DND-41 (cell line): ENCODE data around the gene KIF13A.

Source experiments
- ATAC-seq: fragments of 200-7000 bp; cut with Tn5 transposase; 3 replicates; pipeline ENCODE4 v1.9.1; 2021; ENCODE audit warnings: low read depth; ENCODE audit not compliant: insufficient read depth
- DNase-seq: peaks from one replicate; pipeline ENCODE4 v3.0.0-alpha.2; 2020
- H2AFZ ChIP-seq: 2 replicates; pipeline ENCODE4 v1.6.0; 2012; ENCODE audit warnings: low read depth, low read length
- H3K27ac ChIP-seq: 2 replicates; pipeline ENCODE4 v1.5.1; 2012; ENCODE audit warnings: low read length, inconsistent platforms
- H3K27me3 ChIP-seq: fragments of 200-600 bp; sonication (generic); 2 replicates; pipeline ENCODE4 v1.6.0; 2012; ENCODE audit warnings: low read length, mild to moderate bottlenecking, inconsistent platforms; ENCODE audit not compliant: insufficient read depth, poor library complexity
- H3K36me3 ChIP-seq: 2 replicates; pipeline ENCODE4 v1.5.1; 2012; ENCODE audit warnings: low read length, inconsistent platforms; ENCODE audit not compliant: insufficient read depth
- H3K4me1 ChIP-seq: 2 replicates; pipeline ENCODE4 v1.5.1; 2012; ENCODE audit warnings: mild to moderate bottlenecking, low read length; ENCODE audit not compliant: insufficient read depth
- H3K4me2 ChIP-seq: 2 replicates; pipeline ENCODE4 v1.6.0; 2012; ENCODE audit warnings: mild to moderate bottlenecking, moderate library complexity, low read length, inconsistent platforms; ENCODE audit not compliant: insufficient read depth
- H3K4me3 ChIP-seq, 2 experiments: fragments of 200-600 bp in 1 of 2; shearing (Covaris generic) in 1 of 2; 2 replicates each; pipeline ENCODE4 v1.5.1; 2012 to 2016; ENCODE audit warnings: inconsistent platforms in 2 of 2, low read length in 2 of 2, mild to moderate bottlenecking in 2 of 2, low read depth in 1 of 2, moderate library complexity in 1 of 2
- H3K79me2 ChIP-seq: 2 replicates; pipeline ENCODE4 v1.6.0; 2012; ENCODE audit warnings: low read length, inconsistent platforms; ENCODE audit not compliant: insufficient read depth
- H3K9ac ChIP-seq: 2 replicates; pipeline ENCODE4 v1.6.0; 2012; ENCODE audit warnings: low read depth, mild to moderate bottlenecking, inconsistent platforms, low read length, moderate library complexity
- H3K9me3 ChIP-seq: 2 replicates; pipeline ENCODE4 v1.5.1; 2012; ENCODE audit warnings: low read length, moderate library complexity, mild to moderate bottlenecking, inconsistent platforms; ENCODE audit not compliant: insufficient read depth, severe bottlenecking
- H4K20me1 ChIP-seq: 2 replicates; pipeline ENCODE4 v1.6.0; 2012; ENCODE audit warnings: low read length; ENCODE audit not compliant: insufficient read depth
- EZH2 ChIP-seq: IDR thresholded peaks from 3 replicates; pipeline ENCODE4 v1.6.1; 2012; ENCODE audit warnings: borderline replicate concordance, low read depth, mild to moderate bottlenecking, moderate library complexity, low read length, inconsistent platforms; ENCODE audit not compliant: severe bottlenecking
- TF ChIP-seq, protein P1 (sequence below): IDR thresholded peaks from 2 replicates; pipeline ENCODE4 v1.5.1; 2012; ENCODE audit warnings: borderline replicate concordance, low read length, moderate library complexity, mild to moderate bottlenecking; ENCODE audit not compliant: poor library complexity, severe bottlenecking; ENCODE audit errors: extremely low read depth

Gene KIF13A

DNA sequence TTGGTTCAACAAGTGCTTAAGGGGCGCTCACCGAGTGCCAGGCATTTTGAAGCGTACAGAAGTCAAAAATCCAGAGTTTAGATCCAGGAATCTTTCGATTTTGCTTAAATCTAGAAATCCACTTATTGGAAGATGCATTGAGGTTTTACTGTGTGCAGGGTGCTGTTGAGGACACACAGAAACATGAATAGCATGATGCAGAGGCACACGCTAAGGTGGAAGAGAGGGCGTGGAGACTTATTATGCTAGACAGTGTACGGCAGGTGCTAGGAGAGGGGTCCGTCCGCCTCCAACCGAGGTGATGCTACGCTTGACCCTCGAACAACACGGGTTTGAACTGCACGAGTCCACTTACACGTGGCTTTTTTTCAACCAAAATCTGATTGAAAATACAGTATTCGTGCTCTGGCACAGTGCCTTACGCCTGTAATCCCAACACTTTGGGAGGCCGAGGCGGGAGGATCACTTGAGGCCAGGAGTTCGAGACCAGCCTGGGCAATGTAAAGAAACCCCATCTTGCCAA, 1.0 kb upstream of the KIF13A start:
- TF ChIP-seq, protein P1, sequence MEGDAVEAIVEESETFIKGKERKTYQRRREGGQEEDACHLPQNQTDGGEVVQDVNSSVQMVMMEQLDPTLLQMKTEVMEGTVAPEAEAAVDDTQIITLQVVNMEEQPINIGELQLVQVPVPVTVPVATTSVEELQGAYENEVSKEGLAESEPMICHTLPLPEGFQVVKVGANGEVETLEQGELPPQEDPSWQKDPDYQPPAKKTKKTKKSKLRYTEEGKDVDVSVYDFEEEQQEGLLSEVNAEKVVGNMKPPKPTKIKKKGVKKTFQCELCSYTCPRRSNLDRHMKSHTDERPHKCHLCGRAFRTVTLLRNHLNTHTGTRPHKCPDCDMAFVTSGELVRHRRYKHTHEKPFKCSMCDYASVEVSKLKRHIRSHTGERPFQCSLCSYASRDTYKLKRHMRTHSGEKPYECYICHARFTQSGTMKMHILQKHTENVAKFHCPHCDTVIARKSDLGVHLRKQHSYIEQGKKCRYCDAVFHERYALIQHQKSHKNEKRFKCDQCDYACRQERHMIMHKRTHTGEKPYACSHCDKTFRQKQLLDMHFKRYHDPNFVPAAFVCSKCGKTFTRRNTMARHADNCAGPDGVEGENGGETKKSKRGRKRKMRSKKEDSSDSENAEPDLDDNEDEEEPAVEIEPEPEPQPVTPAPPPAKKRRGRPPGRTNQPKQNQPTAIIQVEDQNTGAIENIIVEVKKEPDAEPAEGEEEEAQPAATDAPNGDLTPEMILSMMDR, result no peak
- no peak for TF ChIP-seq EZH2
- Histone ChIP-seq H3K4me2 (no peak overlapping the region), H2AFZ (no peak overlapping the region), H4K20me1 (no peaks in the 10 kb centered on the region), H3K9me3 (no peaks in the 10 kb centered on the region), H3K27me3 (no peaks in the 10 kb centered on the region), H3K4me1 (no peaks in the 10 kb centered on the region), H3K4me3 (no peak overlapping the region), H3K9ac (no peak overlapping the region), H3K79me2 (no peaks in the 10 kb centered on the region), H3K27ac (no peak overlapping the region), H3K36me3 (no peaks in the 10 kb centered on the region)
- ATAC-seq (no peak), DNase-seq (no peak)

DNA sequence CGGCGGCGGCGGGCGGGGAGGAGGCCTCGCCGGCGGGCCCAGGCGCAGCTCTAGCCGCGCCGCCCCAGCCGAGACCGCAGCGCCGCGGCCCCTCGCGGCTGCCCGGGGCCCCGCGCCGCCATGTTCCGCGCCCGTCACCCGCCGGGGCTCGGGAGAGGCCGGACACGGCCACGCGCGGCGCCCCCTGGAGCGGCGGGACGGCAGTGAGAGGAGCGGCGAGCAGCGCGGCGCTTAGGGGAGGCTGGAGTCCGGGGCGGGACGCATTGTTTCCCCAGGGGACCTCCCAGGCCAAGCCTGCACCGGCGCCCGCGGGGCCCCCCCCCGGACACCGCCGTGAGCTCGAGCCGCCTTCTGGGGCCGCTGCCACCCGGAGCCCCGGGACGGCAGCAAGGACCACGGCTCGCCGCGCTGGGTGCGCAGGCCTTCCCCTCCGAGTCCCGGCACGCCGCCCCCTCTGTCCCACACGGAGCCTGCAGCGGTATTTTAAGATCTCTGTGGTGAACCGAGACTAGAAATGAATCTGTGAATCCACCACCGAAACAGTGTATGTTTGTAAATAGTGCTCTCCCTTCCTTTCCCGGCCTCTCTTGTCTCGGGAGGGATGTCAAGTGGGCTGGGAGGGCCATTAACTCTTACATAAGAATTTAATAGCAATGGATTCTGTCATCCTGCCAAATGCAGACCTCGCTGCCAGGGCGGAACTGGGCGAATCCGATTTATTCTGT, 424 bp upstream of the KIF13A start:
- H4K20me1 ChIP-seq, result no peaks in the 10 kb centered on the region
- H3K9me3 ChIP-seq, result no peaks in the 10 kb centered on the region
- no peaks in the 10 kb centered on the region for H3K36me3 ChIP-seq
- H3K4me2 ChIP-seq, result no peak overlapping the region
- DNase-seq, result no peak
- no peaks in the 10 kb centered on the region for H3K4me1 ChIP-seq
- H3K27ac ChIP-seq, result no peak overlapping the region
- ATAC-seq, result no peak
- TF ChIP-seq EZH2, result no peak
- TF ChIP-seq, protein P1, result no peak
- no peak overlapping the region for H3K4me3 ChIP-seq
- H2AFZ ChIP-seq, result no peak overlapping the region
- H3K27me3 ChIP-seq, result no peaks in the 10 kb centered on the region
- no peaks in the 10 kb centered on the region for H3K79me2 ChIP-seq
- no peak overlapping the region for H3K9ac ChIP-seq

DNA sequence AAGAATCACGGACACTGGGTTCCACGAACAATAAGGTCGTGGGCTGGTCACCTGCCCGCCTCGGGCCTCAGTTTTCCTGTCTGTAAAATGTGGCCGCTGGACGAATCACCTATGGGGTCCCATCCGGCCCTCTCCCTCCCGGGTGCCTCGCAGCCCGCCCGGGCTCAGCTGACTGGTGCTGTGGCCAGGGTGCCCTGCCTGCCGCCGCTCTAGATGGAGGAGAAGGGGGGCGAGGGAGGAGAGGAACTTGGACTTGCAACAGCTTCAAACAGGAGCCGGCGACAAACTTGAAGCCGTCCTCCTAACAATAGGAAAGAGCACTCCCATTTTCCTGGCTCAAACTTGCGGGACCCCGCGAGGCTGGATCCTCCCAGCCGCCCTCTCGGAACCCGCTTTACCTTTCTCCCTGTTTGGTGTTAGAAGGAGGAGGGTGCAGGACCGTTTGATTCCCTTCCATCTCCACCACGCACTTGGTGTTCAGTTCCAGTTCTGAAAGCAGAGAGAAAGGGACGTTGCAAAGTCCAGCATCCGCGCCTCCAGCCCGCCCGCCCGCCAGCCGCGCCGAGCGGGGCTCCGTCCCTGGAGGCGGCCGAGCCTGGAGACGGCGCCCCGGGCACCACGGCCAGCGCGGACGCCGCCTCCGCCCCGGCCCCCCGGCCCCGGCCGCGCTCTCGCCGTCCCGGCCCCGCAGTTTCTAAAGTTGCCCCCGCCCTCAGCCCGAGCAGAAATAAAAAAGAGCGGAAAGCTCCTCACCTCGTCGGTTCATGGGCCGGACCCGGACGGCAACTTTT, 584 bp downstream of the KIF13A start:
- Histone ChIP-seq H3K9ac (no peak overlapping the region), H3K4me2 (no peak overlapping the region), H3K27me3 (no peaks in the 10 kb centered on the region), H3K4me1 (no peaks in the 10 kb centered on the region), H3K4me3 (no peak overlapping the region), H3K9me3 (no peaks in the 10 kb centered on the region), H2AFZ (no peak overlapping the region), H4K20me1 (no peaks in the 10 kb centered on the region), H3K27ac (no peak overlapping the region), H3K79me2 (no peaks in the 10 kb centered on the region), H3K36me3 (no peaks in the 10 kb centered on the region)
- no peak for DNase-seq
- TF ChIP-seq, protein P1, result no peak
- no peak for TF ChIP-seq EZH2
- ATAC-seq, result no peak
